Superior temporal gyrus (tissue), 1 donor: ENCODE results near the gene UGT1A6.

Source experiments
- DNase-seq: peaks from one replicate; pipeline ENCODE4 v3.0.0-alpha.2; 2016; ENCODE audit errors: extremely low spot score

The UGT1A6 gene

GRCh38 chr2:233800208-233800607 lies 107.5 kb downstream of the UGT1A6 start:
- no peak for DNase-seq

- peak; percentile 18 for DNase-seq
Measured at GRCh38 chr2:233801357-233802131, 108.9 kb downstream of the UGT1A6 start.

- no peak for DNase-seq
Measured at GRCh38 chr2:233802132-233802815, 109.6 kb downstream of the UGT1A6 start.

- DNase-seq, result no peak
Measured at GRCh38 chr2:233803292-233803911, 110.7 kb downstream of the UGT1A6 start.

- no peak for DNase-seq
Measured at GRCh38 chr2:233803994-233804393, 111.3 kb downstream of the UGT1A6 start.

GRCh38 chr2:233807215-233807865 lies 114.7 kb downstream of the UGT1A6 start:
- DNase-seq, result no peak

- no peak for DNase-seq
Measured at GRCh38 chr2:233807966-233808935, 115.6 kb downstream of the UGT1A6 start.

- no peak for DNase-seq
Measured at GRCh38 chr2:233810385-233810784, 117.7 kb downstream of the UGT1A6 start.

- no peak for DNase-seq
Measured at GRCh38 chr2:233811087-233811486, 118.4 kb downstream of the UGT1A6 start.

- no peak for DNase-seq
Measured at GRCh38 chr2:233811732-233812131, 119.0 kb downstream of the UGT1A6 start.

GRCh38 chr2:233813236-233814055 lies 120.8 kb downstream of the UGT1A6 start:
- no peak for DNase-seq

GRCh38 chr2:233814056-233814835 lies 121.6 kb downstream of the UGT1A6 start:
- DNase-seq, result no peak

GRCh38 chr2:233815861-233816260 lies 123.2 kb downstream of the UGT1A6 start:
- no peak for DNase-seq

GRCh38 chr2:233816334-233816733 lies 123.6 kb downstream of the UGT1A6 start:
- DNase-seq, result no peak

- no peak for DNase-seq
Measured at GRCh38 chr2:233816771-233817170, 124.1 kb downstream of the UGT1A6 start.

GRCh38 chr2:233817361-233817911 lies 124.7 kb downstream of the UGT1A6 start:
- DNase-seq, result no peak

- no peak for DNase-seq
Measured at GRCh38 chr2:233817995-233818638, 125.4 kb downstream of the UGT1A6 start.
